ENCODE data around the gene DNAH14.

DNAH14 gene

GRCh38 chr1:225435076-225435475 is 505.6 kb downstream of the DNAH14 start:
- no peak for DNase-seq

- no peak for DNase-seq
These were observed 506.0 kb downstream of the DNAH14 start for GRCh38 chr1:225435487-225435886.

DNA sequence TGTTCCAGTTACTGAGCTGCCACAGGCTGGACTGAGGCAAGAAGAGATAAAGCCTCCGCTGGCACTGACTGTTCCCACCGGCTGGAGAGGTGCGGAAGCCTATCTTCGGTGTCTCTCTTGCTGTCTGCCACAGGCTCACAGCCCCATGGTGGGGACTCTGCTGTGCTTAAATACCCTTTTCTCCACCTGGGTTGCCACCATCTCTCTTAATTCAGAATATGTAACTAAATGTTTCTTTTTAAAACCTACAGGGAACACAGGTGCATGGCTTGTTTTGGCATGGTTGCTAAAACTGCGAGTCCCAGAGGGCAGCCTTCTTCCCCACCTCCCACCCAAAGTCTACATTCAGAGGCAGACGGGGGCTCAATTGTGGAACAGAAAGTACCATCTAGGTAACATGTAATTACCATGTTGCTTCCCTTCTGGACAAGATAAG is 506.5 kb downstream of the DNAH14 start:
- no peak for DNase-seq

- no peak for DNase-seq
These were observed 508.4 kb downstream of the DNAH14 start for GRCh38 chr1:225437710-225438437.

DNA sequence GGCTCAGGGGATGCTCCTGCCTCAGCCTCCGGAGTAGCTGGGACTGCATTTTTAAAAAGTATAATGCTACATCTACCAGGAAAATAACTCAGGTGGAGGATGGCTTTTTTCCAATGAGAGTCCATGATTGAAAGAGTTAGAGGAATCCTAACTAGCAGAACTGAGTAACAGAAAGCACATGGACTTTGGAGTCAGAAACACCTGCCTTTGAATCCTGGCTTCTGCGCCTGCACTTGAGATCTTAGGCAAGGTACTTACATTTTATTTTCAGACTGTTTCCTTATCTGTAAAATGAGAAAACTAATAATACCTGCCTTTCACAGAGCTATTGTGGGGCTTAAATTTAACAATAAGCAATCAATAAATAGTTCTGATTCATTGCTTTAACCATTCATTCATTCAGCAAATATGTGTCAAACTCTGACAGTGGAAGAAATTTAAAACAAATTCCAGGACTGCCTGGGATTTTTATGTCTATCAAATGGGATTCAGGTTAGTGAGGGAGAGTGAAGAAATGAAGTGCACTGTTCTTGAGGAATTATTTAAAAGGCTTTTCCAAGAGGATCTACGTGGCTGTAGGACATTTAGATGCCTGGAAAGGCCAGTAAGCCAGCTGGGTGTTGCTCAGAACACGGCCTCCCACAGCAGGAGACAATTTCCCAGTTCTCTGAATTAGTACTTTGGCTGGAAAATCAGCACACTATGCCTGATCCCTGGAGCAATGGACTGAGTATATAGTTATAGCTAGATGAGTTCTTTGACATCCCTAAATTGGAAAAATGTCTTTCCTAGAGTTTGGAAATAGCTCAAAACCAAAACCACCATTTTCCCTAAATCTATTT is 511.1 kb downstream of the DNAH14 start:
- DNase-seq, result no peak

DNA sequence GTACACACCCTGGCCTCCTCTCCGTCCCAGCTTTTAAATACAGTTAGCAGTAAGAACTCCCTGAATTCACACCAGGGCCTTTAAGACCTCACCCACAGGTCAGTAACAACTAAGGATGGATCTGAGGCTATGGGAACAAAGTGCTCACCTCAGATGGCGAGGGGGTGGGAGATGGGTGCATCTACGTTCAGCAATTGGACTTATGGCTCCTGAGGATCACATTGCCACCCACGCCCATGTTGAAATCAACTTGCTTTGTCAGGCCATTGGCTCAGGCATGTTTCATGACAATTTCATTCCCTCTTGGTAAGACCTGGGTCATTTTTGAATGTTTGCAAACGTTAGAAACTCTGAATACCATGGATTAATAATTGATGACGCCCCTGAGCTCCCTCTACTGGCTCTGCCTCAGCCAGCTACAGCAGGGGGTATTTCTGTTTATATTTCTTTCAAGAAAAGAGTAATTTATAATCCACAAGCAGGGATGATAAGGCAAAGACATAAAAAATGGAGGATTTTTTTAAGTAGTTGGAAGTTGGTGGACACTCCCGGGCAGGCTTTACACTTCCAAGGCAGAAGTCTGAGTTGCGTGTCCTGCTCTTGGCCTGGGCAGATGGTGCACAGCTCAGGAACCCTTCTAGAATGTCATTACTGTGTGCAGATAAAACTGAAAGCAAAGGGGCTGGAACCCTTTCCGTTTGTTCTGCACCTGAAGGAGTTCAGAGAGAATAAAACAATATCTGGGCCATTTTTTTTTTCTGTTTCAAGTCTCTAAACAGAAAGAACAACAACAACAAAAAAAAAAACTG is 512.0 kb downstream of the DNAH14 start:
- DNase-seq, result no peak

GRCh38 chr1:225442123-225442505 is 512.6 kb downstream of the DNAH14 start:
- no peak for DNase-seq

DNA sequence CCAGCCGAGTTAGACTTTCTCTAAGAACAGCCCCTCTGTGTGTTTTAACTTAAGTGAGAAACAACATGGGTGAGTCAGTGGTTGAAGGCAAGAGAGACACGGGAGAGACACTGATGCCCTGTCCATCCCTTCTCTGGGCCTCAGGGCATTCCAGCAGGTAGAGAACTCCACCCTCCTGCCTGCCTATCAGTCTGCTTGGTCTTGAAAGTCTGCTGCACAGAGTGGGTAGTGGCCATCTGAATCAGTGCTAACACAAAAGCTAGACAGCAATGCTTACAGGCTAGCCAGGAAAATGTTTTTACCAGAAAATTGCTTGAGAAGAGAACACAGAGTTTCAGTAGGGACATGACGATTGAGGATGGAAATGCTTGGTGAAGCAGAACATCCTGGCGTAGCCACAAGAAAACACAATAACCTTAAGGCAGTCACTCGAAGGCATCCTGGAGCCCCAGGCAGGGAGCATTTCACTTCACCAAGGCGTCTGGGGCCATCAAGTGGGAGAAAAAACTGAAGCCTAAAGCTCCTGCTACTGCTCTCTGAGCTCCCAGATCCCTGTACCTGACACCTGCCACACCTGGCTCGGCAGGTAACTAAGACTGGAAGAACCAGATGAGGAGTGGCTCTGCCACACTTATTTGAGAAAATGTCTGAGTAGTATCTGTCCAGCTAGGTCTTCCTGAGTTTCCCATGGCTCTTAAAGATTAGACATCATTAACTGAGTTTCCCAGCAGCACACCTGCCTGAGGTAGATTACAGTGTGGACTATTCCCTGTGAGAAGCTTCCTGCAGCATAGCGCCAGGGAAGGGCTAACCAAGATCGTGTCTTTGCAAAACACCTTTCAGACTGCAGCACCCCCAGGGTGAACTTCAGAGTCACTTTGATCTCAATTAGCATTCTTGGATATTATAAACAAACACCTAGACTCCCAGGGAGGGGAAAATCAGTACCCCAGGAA is 516.4 kb downstream of the DNAH14 start:
- no peak for DNase-seq

DNA sequence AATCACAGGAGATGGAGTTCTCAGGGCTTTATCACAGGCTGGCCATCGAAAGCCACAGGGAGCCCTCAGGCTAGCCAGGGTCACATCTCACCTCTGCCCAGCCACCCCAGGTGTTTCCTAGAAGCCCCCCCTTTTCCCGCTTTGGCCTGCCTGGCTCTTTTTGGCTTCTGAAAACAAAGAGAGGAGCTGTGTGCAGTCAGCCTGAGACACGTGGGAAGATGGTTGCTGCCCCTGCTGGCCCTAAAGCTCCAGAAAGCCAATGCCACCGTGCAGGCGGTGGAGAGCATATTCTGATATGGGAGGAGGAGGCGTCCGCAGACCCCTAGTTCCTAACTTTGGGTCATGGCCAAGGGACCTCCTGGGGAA is 517.1 kb downstream of the DNAH14 start:
- no peak for DNase-seq

DNA sequence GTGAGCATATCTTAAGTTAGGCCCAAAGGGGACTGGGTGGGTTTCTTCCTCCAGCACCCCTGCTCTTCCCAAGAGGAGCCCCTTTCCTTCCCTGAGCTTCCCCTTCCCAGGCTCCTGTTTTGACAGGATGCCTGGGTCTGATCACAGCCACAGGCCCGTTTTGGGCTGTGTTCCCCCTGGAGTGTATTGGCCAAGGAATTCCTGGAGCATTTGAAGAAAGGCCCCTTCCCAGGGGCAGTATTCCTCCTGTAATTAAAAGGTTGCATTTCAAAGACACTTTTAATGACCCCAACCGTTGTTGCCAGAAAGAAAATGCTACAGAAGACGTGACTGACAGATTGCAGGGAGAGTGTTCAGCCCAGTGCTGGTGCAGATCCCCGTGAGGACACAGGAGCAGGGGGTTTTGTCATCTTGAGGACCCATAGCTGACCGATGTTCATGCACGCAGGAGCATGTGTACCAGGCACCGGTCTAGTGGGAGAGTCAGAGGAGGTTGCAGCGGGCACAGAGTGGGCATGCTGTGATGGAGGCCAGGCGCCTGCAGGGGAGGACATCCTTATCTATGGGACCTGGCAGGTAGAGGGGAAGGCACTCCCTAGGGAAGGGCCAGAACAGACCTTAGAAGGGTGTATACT is 517.6 kb downstream of the DNAH14 start:
- no peak for DNase-seq

DNA sequence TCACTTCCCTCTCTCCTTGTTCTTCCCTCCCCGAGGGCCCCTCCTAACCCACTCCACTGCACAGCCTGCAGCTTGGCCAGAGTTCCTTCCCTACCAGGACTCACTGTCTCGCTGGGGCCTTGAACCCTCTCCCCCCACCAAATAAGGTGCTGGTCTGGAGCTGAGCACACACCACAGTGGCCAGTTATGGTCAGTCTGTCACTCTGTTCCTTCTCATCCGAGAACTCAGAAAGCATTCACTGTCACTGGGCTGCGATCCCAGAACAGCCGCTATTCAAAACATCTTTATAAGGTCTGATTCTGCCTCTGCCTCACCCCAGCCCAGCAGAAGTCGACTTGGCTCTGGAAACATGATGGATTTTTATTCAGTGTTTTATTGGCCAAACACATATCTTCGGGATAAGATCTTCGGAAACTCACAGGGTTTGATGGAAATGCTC is 518.2 kb downstream of the DNAH14 start:
- no peak for DNase-seq

DNA sequence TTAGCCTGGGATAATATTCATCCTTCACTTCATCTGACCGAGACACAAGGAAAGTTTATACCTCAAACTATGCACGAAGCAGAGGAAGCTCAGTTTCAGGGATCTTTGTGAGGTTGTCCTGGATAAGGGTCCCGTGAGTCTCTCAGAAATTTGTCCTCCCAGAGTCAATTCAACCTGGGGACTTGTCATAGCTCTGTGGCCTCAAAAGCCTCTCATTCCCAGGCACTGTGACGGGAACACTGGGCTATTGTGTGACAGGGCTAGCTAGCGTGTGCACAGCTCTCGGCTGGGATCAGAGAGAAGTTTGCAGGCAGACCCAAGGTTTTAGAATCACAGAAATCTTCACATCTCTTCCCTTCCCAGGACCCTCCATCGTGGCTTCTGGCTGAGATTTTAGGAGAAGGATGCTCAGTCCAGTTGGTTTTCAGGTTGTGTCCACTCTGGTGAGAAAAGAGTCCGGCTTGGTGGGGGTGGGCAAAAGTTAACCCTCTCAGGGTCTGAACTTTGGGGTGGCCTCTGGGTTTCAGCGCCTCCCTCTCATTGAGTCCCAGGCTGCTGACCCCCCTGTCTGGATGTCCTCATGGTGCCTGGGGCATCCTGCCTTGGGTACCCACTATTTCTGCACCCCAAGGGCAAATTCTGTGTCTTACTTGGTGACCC is 518.8 kb downstream of the DNAH14 start:
- DNase-seq, result no peak

Measured in fibroblast of upper back skin (primary cell).